Mammary epithelial cell (primary cell): ENCODE data around the gene VWA8.

Source experiments
- EZH2 ChIP-seq: IDR thresholded peaks from 2 replicates; pipeline ENCODE4 v1.6.1; 2012; ENCODE audit warnings: low read length, inconsistent platforms, borderline replicate concordance
- TF ChIP-seq, protein P1 (sequence below), 2 donors: IDR thresholded peaks in 1 of 2; conservative IDR thresholded peaks in 1 of 2; 2 replicates each; pipeline ENCODE4 v1.5.1; 2011 to 2012; ENCODE audit warnings: inconsistent platforms in 2 of 2, low read length in 2 of 2, mild to moderate bottlenecking in 2 of 2, control low read depth in 1 of 2, low read depth in 1 of 2; ENCODE audit not compliant: insufficient read depth in 1 of 2; ENCODE audit errors: extremely low read depth in 1 of 2

DNA sequence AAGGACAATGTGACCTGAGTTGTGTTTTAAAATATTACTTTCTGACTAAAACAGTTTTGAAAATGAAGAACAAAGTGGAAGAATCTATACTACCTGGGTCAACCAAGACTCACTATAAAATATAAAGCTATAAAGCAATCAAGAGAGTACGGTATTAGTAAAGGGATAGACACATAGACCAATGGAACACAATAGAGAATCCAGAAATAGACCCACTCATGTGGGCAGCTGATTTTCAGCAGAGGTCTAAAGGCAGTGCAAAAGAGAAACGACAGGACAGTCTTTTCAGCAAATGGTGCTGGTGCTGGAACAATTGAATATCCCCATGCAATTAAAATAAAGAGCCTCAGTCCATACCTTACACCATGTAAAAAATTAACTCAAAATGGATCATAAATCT lies 278.9 kb downstream of the VWA8 start:
- TF ChIP-seq, protein P1, sequence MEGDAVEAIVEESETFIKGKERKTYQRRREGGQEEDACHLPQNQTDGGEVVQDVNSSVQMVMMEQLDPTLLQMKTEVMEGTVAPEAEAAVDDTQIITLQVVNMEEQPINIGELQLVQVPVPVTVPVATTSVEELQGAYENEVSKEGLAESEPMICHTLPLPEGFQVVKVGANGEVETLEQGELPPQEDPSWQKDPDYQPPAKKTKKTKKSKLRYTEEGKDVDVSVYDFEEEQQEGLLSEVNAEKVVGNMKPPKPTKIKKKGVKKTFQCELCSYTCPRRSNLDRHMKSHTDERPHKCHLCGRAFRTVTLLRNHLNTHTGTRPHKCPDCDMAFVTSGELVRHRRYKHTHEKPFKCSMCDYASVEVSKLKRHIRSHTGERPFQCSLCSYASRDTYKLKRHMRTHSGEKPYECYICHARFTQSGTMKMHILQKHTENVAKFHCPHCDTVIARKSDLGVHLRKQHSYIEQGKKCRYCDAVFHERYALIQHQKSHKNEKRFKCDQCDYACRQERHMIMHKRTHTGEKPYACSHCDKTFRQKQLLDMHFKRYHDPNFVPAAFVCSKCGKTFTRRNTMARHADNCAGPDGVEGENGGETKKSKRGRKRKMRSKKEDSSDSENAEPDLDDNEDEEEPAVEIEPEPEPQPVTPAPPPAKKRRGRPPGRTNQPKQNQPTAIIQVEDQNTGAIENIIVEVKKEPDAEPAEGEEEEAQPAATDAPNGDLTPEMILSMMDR (conservative IDR thresholded peaks at IDR 0.05 in 1 of 2, IDR thresholded peaks at IDR 0.05 in 1 of 2; ENCODE audit: extremely low read depth in 1 of 2, insufficient read depth in 1 of 2, low read depth in 1 of 2, low read length in 2 of 2): no peak
- TF ChIP-seq EZH2: no peak
